Tibial artery (tissue), 4 donors: ENCODE data around the gene SPPL2C.

Experiments used
- DNase-seq, 2 donors: peaks; one replicate each; pipeline ENCODE4 v3.0.0-alpha.2; 2019
- H3K27ac ChIP-seq, 2 donors: fragments of 200-600 bp; sonication (generic) in 1 of 2; 1 replicate in 1 of 2; 2 replicates in 1 of 2; pipeline ENCODE4 v1.5.1; 2018 to 2019; ENCODE audit warnings: mild to moderate bottlenecking in 1 of 2
- H3K27me3 ChIP-seq, 2 donors: fragments of 200-600 bp; sonication (generic) in 1 of 2; one replicate each; pipeline versions ENCODE4 v1.5.1 to v1.6.0; 2016 to 2019
- H3K36me3 ChIP-seq, 3 donors: fragments of 200-600 bp; sonication (generic) in 2 of 3; one replicate each; pipeline ENCODE4 v1.5.1; 2016 to 2019; ENCODE audit warnings: mild to moderate bottlenecking in 2 of 3
- H3K4me1 ChIP-seq, 4 donors: fragments of 200-600 bp; sonication (generic) in 2 of 4; 1 replicate in 3 of 4; 2 replicates in 1 of 4; pipeline ENCODE4 v1.5.1; 2016 to 2019
- H3K4me3 ChIP-seq, 2 donors: fragments of 200-600 bp; sonication (generic) in 1 of 2; 1 replicate in 1 of 2; 2 replicates in 1 of 2; pipeline ENCODE4 v1.5.1; 2018 to 2019; ENCODE audit warnings: mild to moderate bottlenecking in 2 of 2
- H3K9me3 ChIP-seq, 3 donors: fragments of 200-600 bp; sonication (generic) in 1 of 3; one replicate each; pipeline ENCODE4 v1.5.1; 2016 to 2019
- CTCF ChIP-seq, 2 experiments: fragments of 200-600 bp in 1 of 2; fragments of 450-650 bp in 1 of 2; IDR thresholded peaks; one replicate each; pipeline ENCODE4 v1.5.1; 2017 to 2019; ENCODE audit warnings: antibody characterized with exemption in 2 of 2, mild to moderate bottlenecking in 1 of 2, moderate library complexity in 1 of 2
- intact Hi-C: fragments of 100-400 bp; cut with DNase I; formaldehyde crosslinking; loops from one replicate; pipeline ENCODE4 v1.15.0; 2023; ENCODE audit warnings: low total_unique reads

SPPL2C gene

GRCh38 chr17:45818699-45819098, 26.0 kb upstream of the SPPL2C start:
- Histone ChIP-seq H3K4me1 (no peaks in the 10 kb centered on the region), H3K4me3 (no peak overlapping the region), H3K9me3 (no peaks in the 10 kb centered on the region), H3K27ac (no peak overlapping the region), H3K27me3 (peaks cover 0 to 25% of the 10 kb centered on the region in 2 donors), H3K36me3 (no peaks in the 10 kb centered on the region)
- no peak for TF ChIP-seq CTCF (IDR thresholded peaks at IDR 0.05)
- DNase-seq: no peak
- intact Hi-C loops: no loop called here

- H3K9me3 ChIP-seq: no peaks in the 10 kb centered on the region
- DNase-seq: no peak
- TF ChIP-seq CTCF (IDR thresholded peaks at IDR 0.05): no peak
- intact Hi-C loops: no loop called here
- H3K27me3 ChIP-seq: peaks cover 0 to 34% of the 10 kb centered on the region in 2 donors
- H3K27ac ChIP-seq: no peak overlapping the region
- no peaks in the 10 kb centered on the region for H3K4me1 ChIP-seq
- no peak overlapping the region for H3K4me3 ChIP-seq
- H3K36me3 ChIP-seq: no peaks in the 10 kb centered on the region
Measured at GRCh38 chr17:45819632-45820031, 25.0 kb upstream of the SPPL2C start.

GRCh38 chr17:45820052-45820780, 24.5 kb upstream of the SPPL2C start:
- Histone ChIP-seq H3K9me3 (no peaks in the 10 kb centered on the region), H3K36me3 (no peaks in the 10 kb centered on the region), H3K27me3 (peaks cover 0 to 40% of the 10 kb centered on the region in 2 donors), H3K27ac (no peak overlapping the region), H3K4me3 (no peak overlapping the region), H3K4me1 (no peaks in the 10 kb centered on the region)
- intact Hi-C loops: no loop called here
- TF ChIP-seq CTCF (IDR thresholded peaks at IDR 0.05): no peak
- DNase-seq: no peak

- peaks cover 0 to 49% of the 10 kb centered on the region in 2 donors for H3K27me3 ChIP-seq
- no peaks in the 10 kb centered on the region for H3K4me1 ChIP-seq
- TF ChIP-seq CTCF (IDR thresholded peaks at IDR 0.05): no peak
- no peak overlapping the region for H3K27ac ChIP-seq
- no peak overlapping the region for H3K4me3 ChIP-seq
- DNase-seq: no peak
- intact Hi-C loops: no loop called here
- no peaks in the 10 kb centered on the region for H3K36me3 ChIP-seq
- H3K9me3 ChIP-seq: no peaks in the 10 kb centered on the region
Measured at GRCh38 chr17:45821147-45821546, 23.5 kb upstream of the SPPL2C start.

GRCh38 chr17:45823598-45823997, 21.1 kb upstream of the SPPL2C start:
- intact Hi-C loops: no loop called here
- H3K27me3 ChIP-seq: peaks cover 0 to 63% of the 10 kb centered on the region in 2 donors
- H3K9me3 ChIP-seq: no peaks in the 10 kb centered on the region
- no peaks in the 10 kb centered on the region for H3K4me1 ChIP-seq
- no peaks in the 10 kb centered on the region for H3K36me3 ChIP-seq
- DNase-seq: no peak
- TF ChIP-seq CTCF (IDR thresholded peaks at IDR 0.05): no peak
- no peak overlapping the region for H3K4me3 ChIP-seq
- no peak overlapping the region for H3K27ac ChIP-seq
